Femur (tissue), 1 donor: Measurements from ENCODE around the gene SPPL3.
A peak's percentile ranks its signal among the peaks of the same experiment; 100 is the strongest.
"Not testable (repeated sequence)": the region's sequence is repeated elsewhere in the genome, so short reads cannot be mapped to it uniquely, and the experiment has no call there.

ENCODE experiments used
- DNase-seq: peaks from one replicate; pipeline ENCODE4 v3.0.0-alpha.2; 2017

The SPPL3 gene

DNA sequence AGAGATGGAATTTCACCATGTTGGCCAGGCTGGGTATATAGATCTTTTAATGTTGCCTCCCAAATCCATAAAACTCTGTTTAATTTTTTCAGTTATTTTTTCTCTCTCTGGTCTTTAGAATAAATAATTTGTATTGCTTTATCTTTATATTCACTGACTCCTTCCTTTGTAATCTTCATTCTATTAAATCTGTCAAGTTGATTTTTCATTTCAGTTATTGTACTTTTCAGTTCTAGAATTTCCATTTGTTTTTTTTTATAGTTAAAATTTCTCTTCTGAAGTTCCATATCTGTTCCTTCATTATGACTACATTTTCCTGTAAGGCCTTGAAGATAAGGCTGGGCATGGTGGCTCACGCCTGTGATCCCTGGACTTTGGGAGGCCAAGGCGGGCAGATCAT lies 13.6 kb upstream of the SPPL3 start:
- DNase-seq: no peak

DNA sequence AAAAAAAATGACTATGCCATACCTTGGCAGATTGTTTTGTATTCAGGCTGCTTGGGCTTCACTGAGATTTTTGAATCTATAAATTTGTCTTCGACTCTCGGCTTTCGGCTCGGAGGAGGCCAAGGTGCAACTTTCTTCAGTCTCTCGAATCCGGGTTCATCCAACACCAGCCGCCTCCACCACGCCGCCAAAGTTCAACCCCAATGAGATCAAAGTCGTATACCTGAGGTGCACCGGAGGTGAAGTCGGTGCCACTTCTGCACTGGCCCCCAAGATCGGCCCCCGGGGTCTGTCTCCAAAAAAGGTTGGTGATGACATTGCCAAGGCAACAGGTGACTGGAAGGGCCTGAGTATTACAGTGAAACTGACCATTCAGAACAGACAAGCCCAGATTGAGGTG lies 12.4 kb upstream of the SPPL3 start:
- no peak for DNase-seq

DNA sequence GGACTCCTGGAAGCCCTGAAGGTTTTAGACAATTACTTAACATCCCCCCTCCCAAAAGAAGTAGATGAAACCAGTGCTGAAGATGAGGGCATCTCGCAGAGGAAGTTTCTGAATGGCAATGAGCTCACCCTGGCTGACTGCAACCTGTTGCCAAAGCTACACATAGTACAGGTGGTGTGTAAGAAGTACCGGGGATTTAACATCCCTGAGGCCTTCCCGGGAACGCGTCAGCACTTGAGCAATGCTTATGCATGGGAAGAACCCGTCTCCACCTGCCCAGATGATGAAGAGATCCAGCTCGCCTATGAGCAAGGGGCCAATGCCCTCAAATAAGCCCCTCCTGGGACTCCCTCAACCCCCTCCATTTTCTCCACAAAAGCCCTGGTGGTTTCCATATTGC lies 10.6 kb upstream of the SPPL3 start:
- no peak for DNase-seq

DNA sequence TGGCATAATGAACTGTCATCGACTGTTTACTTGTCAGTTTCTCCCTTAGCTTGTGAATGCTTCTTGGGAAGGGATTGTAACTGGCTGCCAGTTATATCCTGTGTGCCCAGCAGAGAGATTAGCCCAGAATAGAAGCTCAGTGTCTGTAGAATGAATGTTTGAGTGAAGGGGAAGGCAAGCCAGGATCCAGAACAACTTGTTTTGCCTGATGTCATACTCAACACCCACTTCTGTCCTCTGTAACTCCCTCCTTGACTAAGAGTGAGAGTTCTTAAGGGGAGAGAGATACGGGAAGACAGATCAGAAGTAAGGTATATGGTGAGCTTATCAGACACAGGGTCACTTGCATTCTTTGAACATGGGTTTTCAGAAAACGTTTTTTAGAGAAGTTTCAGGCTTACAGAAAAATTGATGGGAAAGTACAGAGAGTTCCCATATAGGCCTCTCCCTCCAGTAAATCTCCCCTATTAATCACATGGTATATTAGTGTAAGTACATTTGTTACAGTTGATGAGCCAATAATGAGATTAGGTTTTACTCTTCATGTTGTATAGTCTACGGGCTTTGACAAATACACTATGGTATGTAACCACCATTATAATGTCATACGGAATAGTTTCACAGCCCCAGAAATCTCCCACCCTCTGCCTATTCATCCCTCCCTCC lies 5.6 kb upstream of the SPPL3 start:
- no peak for DNase-seq

DNA sequence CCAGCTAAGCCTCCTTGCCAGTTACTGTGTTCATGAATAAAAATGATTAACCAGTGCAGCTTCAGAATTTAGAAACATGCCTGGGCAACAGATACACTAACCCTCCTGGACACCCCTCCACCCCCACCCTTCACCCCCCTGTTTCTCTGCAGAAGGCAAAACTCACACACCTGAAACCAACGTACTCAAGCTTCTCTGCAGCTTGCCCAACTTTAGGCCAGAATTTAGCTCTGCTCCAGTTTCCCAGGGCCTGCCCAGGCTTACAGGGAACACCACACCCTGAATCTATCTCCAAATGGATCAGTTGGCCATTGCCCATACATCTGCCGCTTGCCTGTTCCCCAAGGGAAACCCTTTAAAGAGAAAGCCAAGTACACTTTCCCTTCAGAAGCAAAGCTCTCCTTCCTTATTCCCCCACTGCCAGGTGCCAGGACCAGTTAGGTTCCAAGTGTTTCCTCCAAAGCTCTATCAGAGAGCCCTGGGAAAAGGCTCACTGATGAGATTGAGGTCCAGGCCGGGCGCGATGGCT lies 1.8 kb upstream of the SPPL3 start:
- no peak for DNase-seq

DNA sequence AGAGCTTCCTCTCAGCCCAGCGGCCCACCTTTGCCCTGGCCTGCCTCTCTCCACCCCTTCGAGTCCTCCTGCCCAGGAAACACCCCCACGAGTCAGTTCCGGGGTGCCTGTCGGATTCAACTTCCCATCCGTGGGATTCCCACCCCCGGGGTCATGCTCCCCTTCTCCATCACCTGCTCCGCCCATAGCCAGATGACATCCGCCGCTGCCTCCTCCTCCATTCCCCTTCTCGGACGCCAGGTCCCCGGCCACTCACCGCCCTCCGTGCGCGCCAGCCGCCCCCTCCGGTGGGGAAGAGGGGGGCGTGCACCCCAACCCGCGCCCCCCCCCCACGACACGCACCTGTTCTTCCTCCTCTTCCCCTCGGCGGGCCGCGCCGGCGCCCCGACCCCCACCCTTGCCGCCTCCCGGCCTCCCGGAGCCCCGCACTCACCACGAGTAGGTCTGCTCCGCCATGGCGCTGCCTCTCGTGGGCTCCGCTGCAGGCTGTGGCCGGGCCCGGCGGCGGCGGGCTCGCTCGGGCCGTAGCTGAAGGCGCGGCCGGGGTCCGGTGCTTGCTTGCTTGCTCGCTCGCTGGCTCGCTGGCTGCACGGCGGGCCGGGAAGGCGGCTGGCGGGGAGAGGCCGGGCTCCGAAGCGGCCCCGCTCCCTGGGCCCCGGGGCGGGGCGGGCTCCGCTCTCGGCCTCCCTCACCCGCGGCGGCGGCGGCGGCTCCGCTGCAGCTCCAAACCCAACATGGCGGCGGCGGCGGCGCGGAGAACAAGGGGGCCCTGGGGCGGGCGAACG lies 554 bp downstream of the SPPL3 start:
- peak; percentile 65 for DNase-seq

DNA sequence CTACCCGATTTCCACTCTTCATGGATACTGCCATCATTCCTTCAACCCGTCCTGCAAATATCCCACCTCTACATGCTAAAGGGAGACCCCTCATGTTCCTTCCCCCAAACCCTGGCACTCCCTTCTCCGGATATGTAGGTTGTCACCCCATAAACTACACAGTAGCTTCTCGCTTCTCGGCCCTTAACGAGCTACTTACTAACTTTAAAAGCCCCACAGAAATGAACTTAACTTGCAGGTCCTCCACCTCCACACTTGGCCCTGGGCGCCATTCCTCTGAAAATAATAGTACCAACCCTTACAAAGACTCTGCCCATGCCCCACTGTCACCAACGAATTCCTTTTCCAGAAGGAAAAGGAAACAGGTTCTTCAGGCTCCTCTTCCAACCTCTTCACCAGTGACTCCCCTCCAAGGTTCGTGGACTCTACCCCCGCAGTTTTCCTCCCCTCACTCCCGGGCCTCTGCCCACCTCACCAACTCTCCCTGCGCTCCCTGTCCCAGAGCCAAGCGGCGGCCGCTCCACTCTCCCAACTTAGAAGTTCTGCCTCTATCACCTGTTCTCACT lies 1.2 kb downstream of the SPPL3 start:
- DNase-seq: no peak

DNA sequence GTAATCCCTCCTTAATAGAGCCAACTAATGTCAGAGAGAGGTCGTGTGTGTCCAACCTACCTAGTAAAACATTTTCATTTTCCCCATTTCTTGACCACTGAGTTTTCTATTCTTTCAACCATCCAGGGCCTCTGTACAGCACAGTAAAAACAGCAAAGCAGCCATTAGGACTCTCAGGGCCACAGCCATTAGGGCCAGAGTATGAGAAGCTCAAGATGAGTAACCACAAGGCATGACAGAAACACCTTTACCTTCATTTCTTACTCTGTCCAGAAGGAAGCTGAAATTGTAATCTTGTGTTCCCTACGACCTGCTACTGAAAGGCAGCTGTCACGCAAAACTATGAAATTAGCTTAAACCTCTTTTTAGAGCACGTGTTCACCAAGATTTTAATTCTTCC lies 2.3 kb downstream of the SPPL3 start:
- no peak for DNase-seq

DNA sequence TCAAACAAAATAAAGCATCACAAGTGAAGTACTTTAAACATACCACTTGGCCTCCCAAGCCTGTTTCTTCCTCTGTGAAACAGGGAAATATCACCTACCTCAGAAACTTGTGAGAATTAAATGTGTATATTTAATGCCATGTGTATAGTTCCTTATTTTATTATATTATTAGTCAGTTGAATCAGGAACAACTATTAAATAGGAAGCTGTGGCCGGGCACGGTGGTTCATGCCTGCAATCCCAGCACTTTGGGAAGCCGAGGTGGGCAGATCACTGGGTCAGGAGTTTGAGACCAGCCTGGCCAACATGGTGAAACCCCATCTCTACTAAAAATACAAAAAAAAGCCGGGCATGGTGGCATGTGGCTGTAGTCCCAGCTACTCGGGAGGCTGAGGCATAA lies 3.1 kb downstream of the SPPL3 start:
- DNase-seq: not testable (repeated sequence)

DNA sequence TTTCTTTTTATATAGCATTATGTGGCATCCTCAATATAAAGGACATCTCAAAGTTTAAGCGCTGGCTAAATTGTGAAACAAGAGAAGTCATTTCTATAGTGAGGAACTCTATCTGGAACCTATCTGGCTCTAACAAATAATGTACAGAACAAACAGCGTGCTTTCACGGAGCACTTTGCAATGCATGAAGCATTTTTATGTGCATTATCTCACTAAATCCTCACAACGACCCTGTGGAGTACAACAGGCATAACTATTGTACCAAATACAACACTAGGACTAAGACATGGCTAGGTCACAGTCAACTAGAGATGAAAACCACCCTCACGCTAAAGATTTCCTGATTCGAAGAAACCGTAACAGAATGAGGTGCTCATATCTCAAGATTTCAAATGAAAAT lies 8.6 kb downstream of the SPPL3 start:
- no peak for DNase-seq

DNA sequence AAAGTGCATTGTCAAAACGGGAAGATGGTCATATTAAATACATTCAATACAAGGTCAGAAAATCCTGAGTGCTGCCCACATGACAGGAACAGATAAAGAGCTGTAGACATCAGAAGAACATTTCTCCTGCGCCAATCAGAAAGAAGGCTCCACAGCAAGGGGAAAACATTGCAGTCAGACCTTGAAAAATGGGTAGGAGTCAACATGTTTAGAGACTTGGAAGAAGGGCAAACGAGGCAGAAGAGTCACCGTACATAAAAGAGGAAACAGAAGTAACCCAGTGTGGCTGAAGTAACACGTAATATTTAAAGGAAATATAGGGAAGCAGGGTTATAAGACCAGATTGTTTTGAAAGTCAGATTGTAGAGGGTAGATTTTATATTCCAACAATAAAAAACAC lies 11.9 kb downstream of the SPPL3 start:
- no peak for DNase-seq

DNA sequence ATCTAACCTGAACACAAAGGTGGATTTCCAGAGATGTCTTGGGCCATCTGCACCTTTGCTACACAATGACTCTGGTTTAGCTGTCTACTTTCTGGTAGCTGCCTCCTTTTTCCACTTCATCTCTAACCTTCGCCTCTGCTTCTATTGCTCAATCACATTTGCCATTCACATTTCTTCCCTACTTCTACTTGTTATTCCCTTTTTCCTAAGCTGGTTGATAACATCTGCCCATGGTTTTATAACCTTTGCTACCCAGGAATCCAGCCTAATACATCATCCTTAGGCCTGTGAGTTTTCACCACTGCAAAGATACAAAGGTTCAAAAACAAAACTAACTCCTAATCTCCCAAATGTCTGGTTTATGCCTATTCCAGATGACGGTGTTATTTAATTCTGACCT lies 13.2 kb downstream of the SPPL3 start:
- DNase-seq: no peak

DNA sequence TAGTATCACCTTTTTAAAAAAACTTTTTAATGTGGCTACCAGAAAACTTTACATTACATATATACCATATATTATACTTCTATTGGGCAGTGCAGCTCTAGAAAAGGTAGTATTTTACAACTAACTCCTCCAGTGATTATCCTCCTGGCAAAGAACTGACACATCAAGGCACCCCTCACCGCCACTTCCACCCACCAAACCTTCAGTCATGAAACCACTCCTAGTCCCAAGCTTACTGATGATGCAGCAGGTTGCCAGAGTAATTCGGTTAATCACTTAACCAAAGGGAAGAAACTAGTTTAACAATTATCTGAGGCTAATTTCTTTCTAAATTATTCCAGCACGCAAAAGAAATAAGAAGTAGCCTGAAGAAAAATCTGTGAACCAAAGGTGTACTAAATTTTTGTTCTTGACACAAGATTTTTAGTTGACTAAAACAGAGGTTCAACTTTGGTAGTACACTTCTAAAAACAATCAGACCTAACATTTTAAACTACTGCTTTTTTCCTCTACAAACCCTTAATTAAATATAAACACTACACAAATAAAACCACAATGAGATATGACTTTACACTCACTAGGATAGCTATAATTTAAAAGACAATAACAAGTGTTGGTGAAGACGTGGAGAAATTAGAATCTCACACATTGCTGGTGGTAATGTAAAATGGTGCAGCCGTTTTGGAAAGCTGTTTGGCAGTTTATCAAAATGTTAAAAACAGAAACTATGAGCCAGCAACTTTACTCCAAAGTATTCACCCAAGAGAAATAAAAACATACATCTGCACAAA lies 16.7 kb downstream of the SPPL3 start:
- DNase-seq: no peak

DNA sequence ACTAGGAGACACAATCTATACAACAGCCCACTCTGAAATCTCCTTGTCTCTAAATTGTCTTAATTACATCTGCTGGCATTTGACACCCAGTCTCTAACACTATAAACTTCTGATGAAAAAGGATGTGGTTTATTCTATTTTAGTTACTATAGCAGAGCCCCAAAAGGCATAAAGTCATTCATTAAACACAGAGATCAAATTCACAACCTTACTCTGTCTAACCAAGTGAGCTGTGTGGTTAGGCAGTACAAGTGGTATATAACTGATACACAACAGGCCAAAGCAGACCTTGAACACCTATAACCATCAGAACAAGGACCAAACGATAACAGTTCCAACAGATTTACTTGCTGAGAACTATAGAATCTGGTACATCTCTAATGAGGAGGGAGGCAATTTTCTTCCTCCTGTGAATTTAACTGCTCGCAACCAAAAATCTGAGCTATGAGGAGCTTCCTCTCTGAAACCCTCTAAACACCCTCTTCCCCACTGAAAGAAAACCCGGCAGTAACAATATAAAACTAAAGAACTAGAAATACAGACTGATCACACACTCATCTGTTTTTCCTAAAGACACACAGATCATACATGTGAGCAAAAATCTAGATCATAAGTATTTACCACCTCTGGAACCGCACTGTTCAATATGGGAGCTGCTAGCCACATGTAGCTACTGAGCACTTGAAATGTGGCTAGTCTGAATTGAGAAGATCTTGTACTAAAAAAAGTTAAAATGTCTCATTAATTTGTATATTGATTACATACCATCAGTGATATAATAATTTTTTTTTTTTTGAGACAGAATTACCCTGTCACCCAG lies 17.7 kb downstream of the SPPL3 start:
- DNase-seq: no peak

DNA sequence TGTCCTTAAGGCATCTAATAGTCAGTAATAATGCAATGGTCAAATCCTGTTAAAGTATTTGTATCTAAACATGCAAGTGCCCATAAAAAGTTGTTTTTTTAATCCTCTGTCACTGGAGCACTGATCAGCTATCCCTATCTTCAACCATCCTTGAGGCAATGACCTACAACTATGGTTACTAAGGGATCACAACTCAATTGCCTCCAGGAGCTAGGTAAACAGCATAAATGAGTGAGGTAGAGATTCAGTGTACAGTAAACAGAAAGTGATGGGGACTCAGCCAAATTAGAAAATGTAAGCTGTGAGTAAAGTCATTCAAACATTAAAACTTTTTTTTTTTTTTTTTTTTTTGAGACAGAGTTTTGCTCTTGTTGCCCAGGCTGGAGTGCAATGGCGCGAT lies 18.6 kb downstream of the SPPL3 start:
- DNase-seq: no peak

DNA sequence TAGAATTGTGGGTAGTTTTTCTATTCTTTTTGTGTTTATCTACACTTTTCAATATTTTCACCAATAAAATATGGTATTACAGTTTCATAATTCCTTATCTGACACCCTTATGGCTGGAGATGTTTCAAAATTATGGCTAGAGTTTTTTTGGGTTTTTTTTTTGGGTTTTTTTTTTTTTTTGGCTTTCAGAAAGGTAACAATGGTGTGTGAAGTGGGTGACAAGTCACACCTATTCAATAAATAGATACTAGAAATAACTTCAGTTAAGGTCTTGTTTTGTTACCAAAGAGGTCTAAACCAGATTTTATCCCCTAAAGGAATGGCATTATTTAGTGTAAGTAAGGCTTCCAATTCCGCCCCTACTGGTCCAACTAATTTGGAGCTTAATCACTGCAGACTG lies 19.5 kb downstream of the SPPL3 start:
- no peak for DNase-seq

DNA sequence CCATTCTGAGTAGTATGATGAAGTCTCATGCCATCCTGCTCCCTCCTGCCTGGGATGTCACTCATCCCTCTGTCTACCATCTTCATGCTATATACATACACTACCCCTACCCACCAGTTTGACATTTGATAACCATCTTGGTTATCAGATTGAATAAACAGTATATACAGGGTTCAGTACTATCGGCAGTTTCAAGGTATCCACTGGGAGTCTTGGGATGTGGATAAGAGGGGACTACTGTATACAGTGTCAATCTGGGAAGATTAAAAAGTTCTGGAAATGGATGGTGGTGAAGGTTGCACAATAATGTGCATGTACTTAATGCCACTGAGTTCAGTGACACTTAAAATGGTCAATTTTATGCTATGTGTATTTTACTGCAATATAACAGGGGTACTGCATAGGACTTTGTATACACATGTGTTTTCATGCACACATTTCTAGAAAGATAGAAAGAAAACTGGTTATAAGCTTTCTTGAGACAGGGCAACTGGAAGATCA lies 22.1 kb downstream of the SPPL3 start:
- DNase-seq: no peak

DNA sequence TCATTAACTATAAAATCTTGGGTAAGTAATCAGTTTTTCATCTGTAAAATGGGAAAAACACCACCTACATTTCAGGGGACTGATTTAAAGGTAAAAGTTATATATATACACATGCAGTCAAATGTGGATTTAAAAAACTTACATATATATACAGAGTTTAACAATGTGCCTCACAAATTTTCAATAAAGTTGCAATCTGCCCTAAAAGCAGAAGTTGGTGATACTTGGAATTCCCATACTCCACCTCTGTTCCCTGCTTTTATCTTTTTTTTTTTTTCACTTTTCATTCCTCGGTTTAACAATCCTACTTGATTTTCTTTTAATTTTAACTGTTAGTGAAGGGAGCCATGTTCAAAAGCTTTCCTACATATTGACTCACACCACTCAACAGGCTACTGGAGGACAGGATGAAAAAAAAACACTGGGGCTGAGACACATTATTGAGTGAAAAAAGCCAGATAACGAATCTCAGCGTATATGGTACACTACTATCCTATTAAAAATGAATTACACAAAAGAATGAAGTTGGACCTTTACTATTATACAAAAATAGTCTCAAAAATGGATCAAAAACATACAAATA lies 24.3 kb downstream of the SPPL3 start:
- DNase-seq: no peak

DNA sequence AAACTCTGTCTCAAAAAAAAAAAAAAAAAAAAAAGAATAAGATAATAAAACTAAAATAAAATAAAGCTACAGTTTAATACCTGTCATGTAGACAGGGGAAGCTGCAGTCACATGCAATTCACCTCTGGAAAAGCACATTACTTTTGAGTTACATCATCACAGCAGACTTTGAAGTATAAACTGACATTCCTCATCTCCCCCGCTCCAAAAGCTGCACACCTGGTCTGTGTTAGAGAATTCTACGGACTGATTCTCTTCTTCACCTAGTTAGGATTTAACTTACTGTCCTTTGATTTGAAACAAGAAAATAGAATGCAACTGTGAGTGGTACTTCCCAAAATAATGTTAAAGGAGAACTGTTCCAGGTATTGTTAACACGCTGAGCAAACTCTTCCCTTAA lies 25.1 kb downstream of the SPPL3 start:
- DNase-seq: no peak

DNA sequence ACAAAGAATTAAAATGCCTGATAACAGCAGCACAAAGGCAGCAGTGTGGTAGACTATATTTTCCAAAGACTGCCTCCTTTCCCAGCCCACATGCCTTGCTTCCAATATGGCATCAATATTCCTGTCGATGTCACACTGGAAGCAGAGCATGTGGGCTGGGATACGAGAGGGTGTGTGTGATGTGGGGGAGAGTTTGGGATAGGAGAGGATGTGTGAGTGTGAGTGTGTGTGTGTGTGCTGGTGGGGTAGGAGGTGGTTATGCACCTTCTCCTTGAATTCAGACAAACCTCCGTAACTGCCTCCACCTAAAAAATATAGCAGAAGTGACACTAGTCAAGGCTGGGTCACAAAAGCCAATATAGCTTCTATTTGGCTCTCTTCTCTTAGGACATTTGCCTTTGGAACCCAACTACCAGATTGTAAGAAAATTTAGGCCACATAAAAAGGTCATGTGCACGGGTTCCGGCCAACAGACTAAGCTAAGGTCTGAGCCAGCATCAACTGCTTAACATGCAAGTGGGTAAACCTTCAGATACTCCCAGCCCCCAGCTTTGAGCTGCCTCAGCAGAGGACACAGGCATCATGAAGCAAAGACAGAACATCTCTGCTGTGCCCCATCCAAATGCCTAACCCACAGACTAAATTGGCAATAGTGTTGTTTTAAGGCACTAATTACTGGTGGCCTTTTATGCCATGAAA lies 29.5 kb downstream of the SPPL3 start:
- DNase-seq: no peak

DNA sequence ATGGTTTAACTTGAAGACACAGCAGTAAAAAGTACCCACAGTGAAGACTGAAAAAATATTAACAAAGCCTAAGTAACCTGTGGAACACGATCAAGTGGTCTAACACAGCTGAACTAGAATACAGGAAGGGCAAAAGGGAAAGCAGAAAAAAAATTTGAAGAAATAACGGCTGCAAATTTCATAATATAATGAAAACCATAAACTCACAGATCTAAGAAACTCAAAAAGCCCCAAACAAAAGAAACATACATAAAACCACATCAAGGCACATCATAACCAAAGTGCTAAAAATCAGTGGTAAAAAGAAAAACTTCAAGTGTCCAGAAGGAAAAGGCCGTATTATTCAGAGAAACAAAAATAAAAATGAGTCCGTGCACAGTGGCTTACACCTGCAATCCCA lies 30.9 kb downstream of the SPPL3 start:
- DNase-seq: no peak
